ENCODE results near the gene SERF2.

DNA sequence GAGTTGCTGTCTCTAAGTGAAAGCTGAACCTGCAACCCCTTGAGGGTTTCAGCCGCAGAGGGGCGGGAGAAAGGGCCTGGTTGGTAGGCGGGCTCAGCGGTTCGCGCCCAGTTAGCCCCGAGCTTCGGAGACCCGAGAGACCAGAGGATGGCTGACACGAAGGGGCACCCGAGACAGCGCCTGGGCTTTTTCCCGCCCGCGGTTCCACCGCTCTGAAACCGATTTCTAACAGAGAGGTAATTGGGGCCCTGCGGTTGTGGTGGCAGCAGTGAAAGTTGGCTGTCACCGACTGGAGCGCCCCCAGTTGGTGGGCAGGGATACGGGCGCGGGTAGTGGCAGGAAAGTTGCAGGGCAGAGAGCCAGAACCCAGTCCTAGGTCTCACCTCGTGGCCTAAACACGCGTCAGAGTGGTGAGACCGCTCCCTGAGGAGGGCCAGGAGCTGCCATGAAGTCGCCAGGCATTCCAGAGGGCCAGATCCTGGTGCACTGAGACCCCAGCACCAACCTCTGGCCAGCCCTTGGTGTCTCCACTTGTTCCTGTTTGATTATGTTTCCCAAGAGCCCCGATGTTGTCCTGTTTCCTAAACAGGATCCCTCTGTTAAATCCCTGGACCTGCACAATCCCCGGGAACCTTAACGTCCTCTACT, 14.7 kb upstream of the SERF2 start:
- TF ChIP-seq POLR2A (IDR thresholded peaks at IDR 0.05; ENCODE audit: low read depth, low read length): no peak; the same call in 1 of the 2 replicates
- TF ChIP-seq TAF1 (IDR thresholded peaks at IDR 0.05; ENCODE audit: borderline replicate concordance, low read depth, low read length): no peak

Measured in GM12892 (cell line).